ENCODE results near the gene GHR.

Gene GHR

GRCh38 chr5:42467572-42467971, 44.3 kb downstream of the GHR start:
- DNase-seq: no peak

GRCh38 chr5:42467981-42468524, 44.8 kb downstream of the GHR start:
- DNase-seq: no peak

GRCh38 chr5:42483472-42484154, 60.4 kb downstream of the GHR start:
- no peak for DNase-seq

GRCh38 chr5:42487077-42487476, 63.8 kb downstream of the GHR start:
- no peak for DNase-seq

DNA sequence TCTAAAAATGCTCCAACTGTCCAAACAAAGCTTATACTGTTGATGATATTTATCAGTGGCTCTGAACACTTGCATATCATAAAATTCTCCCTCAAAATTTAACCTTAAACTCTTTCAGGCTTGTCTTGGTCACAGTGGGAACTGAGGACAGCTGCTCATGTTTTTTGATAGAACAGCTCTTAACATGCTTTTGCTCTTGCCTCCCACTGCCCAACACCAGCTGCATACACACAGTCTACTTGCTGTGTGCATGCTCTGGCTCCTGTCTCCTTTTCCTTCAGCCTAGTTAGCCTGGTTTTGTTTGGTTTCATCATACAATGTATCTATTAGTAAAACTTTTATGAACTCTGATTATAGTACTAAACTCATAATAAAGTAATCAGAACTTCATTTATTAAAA, 64.6 kb downstream of the GHR start:
- DNase-seq: no peak

GRCh38 chr5:42490831-42491230, 67.6 kb downstream of the GHR start:
- no peak for DNase-seq

DNA sequence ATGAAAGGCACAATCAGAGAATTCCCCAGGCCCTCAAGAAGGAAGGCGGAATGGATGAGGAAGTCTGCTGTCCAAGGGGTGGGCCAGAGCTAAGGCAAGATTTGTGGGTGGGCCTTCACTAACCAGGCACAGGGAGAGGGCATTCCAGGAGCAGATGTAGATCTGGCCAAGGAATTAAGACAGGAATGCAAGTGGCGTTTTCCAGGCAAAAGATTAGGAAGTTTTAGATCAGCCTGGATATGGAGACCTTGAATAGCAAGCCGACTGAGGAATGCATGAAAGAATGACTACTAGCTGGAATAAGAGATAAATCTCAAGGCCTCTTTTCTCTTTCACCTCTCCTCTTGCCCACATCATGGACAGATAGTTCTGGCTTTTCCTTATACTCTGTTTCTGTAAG, 68.5 kb downstream of the GHR start:
- DNase-seq: no peak

- DNase-seq: no peak
Observed at GRCh38 chr5:42492974-42493373, 69.7 kb downstream of the GHR start.

GRCh38 chr5:42494414-42494813, 71.2 kb downstream of the GHR start:
- no peak for DNase-seq

GRCh38 chr5:42495914-42496313, 72.7 kb downstream of the GHR start:
- DNase-seq: no peak

DNA sequence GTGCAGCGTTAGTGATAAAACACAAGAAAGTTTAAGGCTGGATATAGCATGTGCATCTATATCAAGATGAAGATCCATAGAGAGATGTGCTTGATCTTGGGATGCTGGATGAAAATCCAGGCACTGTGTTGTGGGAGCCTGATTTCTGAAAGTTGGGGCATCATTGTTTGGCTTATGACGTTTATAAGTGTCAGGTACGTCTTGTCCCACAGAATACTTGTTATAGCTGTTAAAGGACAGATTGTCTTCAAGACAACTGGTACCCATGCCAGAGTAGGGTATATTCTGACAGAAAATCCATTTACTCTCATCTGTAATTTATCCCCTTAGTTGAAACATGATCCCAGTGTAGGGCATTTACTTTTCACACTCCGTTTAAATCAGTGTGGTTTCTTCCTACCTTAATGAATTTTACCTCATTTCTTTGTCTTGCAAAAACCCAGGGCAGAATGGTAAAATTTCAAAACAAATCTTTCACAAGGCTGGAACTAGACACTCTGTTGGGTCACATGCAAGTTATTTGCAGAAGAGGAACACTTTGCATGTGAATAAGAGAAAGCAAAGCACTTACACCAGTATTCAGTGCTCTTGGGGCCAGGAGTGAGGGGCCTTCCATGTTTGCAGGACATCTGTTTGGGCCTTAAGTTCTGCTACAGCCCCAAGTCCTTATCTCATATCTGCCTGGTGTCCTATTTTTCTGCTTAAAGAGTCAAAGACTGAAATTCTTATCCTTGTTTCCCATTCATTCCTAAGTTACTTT, 73.3 kb downstream of the GHR start:
- DNase-seq: no peak

DNA sequence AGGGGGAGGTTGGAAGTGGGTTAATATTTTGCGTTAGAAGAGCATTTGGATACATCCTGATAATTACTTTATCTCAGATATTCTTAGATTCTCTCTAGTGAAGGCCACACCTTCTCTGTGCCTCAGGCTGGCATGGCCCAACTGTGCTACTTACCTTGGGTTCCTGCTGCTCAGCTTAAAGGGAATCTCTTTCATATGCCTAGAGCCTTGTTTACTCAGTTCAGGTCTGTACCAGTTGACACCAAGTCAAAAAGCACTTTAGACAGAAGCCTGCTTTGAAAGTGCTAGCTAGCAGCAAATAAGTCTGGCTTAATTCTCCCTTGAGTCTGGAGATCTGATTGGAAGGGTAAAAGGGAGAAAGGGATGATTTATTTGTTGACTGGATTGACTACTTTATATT, 74.8 kb downstream of the GHR start:
- no peak for DNase-seq

DNA sequence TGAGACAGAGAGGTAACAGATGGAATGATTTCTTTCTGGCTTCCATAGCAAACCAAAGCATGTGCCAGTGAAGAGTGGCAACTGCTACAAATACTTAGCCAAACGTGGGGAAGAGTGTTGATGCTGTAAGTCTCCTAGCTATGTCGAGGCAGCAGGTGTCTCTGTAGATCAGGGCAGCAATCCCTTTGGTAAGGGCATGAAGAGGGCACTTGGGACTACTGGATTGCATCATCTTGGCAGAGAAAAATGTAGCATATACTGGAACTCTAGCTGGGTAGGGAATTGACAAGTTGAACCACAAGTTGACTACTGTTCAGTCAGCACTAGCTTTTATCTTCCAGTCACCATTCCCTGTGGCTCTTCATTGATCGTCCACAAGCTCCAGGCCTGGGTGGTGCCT, 75.8 kb downstream of the GHR start:
- no peak for DNase-seq

DNA sequence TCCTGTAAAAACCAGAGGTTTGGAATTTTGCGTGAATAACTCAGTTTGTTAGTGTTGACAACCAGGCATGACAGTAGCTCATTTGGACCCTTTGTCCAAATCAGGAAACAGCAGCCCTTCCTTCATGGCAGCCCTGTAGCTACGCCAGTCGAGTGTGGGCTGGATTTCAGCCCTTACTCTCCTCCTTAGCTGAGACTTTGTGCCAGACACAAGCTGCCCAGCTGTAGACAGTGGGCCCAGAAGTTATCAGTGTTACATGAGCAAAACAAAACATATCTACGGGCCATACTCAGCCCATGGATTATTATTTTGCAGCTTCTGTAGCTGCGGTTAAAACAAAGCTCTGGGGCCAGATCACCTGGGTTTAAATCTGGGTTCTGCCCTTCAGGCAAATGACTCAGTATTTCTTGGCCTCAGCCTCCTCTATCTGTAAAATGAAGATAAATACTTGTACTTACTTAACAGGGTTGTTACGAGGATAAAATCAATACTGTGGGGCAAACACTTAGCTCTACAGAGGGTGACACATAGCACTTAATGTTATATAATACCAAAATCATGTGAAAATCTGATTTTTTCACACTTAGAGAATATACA, 76.9 kb downstream of the GHR start:
- no peak for DNase-seq

DNA sequence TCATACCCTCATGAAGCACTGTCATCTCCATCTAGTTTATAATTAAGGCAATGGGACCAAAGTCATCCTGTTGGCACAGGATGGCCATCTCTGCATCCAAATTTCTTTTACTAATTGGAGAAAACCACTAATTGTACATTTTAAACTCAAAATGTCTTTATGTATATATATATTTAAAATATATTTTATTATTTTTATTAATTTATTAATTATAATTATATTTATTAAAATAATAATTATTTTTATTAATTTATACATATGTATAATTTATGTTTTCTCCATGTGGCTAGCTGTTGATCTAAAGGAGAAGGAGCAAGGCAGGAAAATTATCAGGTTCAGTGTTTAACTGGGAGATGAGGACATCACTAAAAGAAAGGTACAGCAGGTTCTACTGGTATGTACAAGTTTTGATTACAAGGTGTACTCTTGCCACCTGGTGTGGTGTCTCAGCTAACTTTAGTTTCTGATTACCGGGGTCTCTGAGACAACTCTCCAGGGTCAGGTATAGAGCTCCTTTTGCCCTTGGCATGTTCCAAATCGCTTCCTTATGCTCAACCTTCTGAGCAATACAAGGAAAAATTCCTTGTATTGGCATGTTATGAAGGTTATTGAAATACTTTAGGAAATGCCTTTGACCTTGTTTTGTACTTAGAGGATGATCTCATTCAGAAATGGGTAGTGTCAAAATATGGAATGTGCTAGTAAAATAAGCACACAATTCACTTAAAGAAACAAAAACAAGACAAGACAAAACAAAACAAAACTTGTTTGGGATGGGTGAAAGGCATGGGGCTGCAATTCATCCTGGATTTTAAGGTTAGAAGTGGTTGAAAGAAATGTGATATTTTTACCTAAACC, 79.6 kb downstream of the GHR start:
- no peak for DNase-seq

DNA sequence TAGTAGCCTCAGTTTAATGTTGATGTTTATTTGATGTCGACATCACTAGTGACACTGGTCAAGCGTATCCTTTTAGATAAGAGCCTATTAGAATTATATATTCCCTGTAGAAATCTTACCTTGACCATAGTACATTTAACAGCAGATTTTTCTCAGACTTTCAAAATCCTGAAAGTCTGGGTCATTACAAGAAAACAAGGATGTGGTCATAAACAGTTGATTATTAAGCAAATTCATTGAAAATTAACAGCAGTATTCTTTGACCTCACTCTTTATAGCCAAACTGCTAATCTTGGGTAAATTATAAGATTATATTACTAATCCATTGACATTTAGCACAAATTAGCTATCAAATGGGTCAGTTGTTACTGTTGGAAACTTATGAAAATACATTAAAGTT, 83.4 kb downstream of the GHR start:
- no peak for DNase-seq

DNA sequence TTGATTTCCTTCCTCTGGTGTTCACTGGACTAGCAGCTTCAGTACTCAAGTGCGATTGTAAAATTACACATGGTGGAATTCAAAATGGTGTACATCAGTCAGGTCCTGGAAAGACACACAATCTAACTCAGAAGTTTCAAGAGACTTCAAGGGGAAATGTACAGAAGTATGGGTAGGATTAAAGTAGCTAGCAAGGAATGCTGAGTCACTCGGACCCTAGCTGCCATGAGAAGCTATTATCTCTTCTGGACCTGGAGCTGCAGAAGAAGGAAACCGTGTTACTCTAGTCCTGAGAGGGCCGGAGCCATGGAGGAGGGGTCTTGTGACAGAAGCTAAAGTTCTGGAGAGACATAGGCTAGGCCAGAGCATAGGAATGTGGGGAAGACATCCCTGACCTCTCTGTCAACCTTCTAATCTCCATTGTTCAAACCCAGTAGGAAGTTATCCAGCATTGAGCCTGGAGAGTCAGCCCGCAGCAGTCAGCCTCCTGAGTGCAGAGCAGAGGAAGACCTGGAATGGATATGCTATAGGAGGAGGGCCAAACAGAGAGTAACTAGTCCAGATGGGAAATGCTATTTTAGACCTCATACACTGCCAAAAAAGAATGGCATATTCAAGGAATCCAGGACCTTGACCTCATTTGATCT, 84.3 kb downstream of the GHR start:
- no peak for DNase-seq

GRCh38 chr5:42513246-42513645, 90.0 kb downstream of the GHR start:
- no peak for DNase-seq

DNA sequence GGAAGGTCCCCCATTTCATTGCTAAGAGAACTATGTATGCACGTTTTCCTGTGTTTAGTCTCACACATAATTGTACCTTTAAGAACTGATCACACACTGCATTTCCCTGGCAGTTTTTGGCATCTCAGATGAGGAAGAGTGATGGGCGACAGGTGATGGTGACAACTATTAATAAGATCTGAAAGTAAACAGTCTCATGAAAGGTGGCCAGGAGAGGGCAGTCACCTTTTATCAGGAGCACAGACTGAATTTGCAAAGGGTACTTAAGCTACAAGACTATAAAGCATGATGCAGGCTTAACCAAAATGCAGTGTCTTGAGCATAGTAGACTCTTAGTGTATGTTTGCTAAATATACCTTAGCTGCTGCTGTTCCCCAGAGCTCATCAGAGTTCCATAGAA, 91.5 kb downstream of the GHR start:
- DNase-seq: no peak

- DNase-seq: no peak
Observed at GRCh38 chr5:42515504-42515903, 92.3 kb downstream of the GHR start.

DNA sequence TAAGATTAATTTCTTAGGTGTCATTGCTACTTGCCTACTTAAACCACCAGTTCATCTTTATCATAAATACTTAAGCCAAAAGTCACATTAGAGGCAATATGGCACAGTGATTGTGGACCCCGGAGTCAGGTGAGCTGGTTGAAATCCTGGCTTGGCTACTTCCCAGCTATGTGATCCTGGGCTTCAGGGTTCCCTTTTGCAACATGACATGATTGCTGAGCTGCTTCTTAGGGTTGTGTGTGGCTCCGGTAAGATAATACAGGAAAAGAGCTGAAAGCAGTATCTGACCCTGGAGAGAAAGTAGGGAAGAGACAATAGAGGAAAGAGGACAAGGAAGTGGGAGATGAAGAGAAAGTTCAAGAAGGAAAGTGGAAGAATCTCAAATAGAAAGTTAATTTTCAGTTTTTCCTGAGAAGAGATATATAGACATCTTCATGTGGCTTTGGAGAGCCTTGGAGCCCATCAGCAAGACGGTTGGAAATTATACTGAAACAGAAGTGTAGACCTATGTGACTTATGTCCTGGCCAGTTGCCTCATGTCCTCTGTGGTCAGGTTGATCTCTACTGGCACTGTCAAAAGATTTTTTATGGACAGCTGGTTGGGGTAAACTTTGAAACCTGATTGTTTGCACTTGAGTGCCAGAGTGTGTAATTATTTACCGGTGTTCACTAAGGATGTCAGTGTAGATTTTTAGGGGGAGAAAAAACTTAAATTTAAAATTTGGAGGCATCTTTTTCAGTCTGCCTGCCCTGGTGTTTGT, 93.2 kb downstream of the GHR start:
- DNase-seq: no peak

GRCh38 chr5:42517164-42517563, 93.9 kb downstream of the GHR start:
- DNase-seq: no peak

Data from T1000 (cell line).